Endothelial cell of umbilical vein (primary cell): ENCODE data around the gene ADAMTSL3.

ENCODE experiments used
- CTCF ChIP-seq, 2 donors: IDR thresholded peaks; 1 replicate in 1 of 2; 2 replicates in 1 of 2; pipeline ENCODE4 v1.5.1; 2011; ENCODE audit warnings: low read length in 2 of 2, mild to moderate bottlenecking in 2 of 2, moderate library complexity in 2 of 2, control low read depth in 1 of 2, inconsistent platforms in 1 of 2, low read depth in 1 of 2; ENCODE audit not compliant: insufficient read depth in 1 of 2; ENCODE audit errors: extremely low read depth in 1 of 2
- EZH2 ChIP-seq: IDR thresholded peaks from 2 replicates; pipeline ENCODE4 v1.6.1; 2012; ENCODE audit warnings: borderline replicate concordance, low read depth, mild to moderate bottlenecking, moderate library complexity, low read length, inconsistent platforms; ENCODE audit not compliant: severe bottlenecking
- POLR2A ChIP-seq: IDR thresholded peaks from 2 replicates; pipeline ENCODE4 v1.6.1; 2012; ENCODE audit warnings: low read depth, mild to moderate bottlenecking, control low read depth, low read length

- no peak for TF ChIP-seq POLR2A
- TF ChIP-seq CTCF (IDR thresholded peaks at IDR 0.05; ENCODE audit: extremely low read depth in 1 of 2, insufficient read depth in 1 of 2, low read depth in 1 of 2, low read length in 2 of 2), result no peak
- peak; percentile 66 for TF ChIP-seq EZH2
These were observed 685 bp downstream of the ADAMTSL3 start for GRCh38 chr15:83654379-83655236.
